Measurements from ENCODE around the gene FBXO31. TPM values are rescaled to one million over a fixed set of nuclear protein-coding genes. Genes with fewer than 3 reads are reported as not detected.

Gene FBXO31
- total and polyA plus RNA-seq, 2 of the 8 experiments (the other 6 are each of a cell fraction or from before 2014, with no cell fraction given), result 8.3 to 21.6 TPM

DNA sequence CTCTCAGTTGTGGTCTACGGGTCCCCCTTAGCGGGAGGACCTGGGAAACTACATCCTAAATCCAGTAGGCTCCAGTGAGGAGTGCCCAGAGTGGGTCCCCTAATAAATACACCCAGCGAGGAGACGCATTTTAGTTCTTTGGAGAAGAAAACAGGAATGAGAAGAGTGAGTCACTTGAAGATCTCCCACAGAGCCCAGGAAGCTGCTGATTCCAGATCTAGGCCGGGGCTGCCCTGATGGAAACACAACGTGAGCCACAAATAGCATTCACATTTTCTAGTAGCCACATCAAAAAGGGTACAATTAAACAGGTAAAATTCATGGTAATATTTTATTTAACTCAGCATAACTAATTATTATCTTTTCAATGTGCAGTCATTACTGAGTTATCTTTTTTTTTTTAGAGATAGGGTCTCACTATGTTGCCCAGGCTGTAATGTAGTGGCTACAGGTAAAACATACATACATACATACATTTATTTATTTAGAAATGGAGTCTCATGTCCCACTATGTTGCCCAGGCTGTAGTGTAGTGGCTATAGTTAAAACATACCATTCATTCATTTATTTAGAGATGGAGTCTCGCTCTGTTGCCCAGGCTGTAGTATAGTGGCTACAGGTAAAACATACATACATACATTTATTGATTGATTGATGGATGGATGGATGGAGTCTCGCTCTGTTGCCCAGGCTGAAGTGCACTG lies 21.5 kb downstream of the FBXO31 start:
- FAIRE-seq (no peak), DNase-seq (ENCODE audit: low read depth in 1 of 2, low spot score in 2 of 2) (no peak)
- Histone ChIP-seq H4K91ac (replicated peaks; ENCODE audit: insufficient read length, low read length) (no peak overlapping the region), H2BK12ac (ENCODE audit: low read depth, low read length) (no peak overlapping the region), H3K9me3 (ENCODE audit: insufficient read depth in 2 of 2, low read depth in 1 of 2, low read length in 1 of 2) (no peaks in the 10 kb centered on the region), H3K9ac (replicated peaks in 1 of 4; ENCODE audit: extremely low read depth in 1 of 4, low read depth in 3 of 4, low read length in 3 of 4) (no peak overlapping the region), H2BK15ac (ENCODE audit: low read length) (no peak overlapping the region), H2BK120ac (replicated peaks; ENCODE audit: low read depth, low read length) (no peak overlapping the region), H3K56ac (replicated peaks; ENCODE audit: insufficient read length, low read depth, low read length) (no peak overlapping the region), H2AK5ac (ENCODE audit: low read depth, low read length) (no peak overlapping the region), H4K8ac (ENCODE audit: extremely low read depth, insufficient read depth, low read length) (no peak overlapping the region; the same call in 1 of the 2 replicates), H3K4ac (replicated peaks; ENCODE audit: insufficient read length, low read depth, low read length) (no peak overlapping the region), H3K79me1 (ENCODE audit: low read depth, low read length) (peaks cover 7% of the 10 kb centered on the region), H3K36me3 (ENCODE audit: control insufficient read depth in 2 of 4, insufficient read depth in 4 of 4, low read length in 3 of 4) (peaks cover 0 to 17% (median 9%) of the 10 kb centered on the region in 4 experiments; a peak in 5 of 8 replicates), H3K79me2 (ENCODE audit: control insufficient read depth in 1 of 2, insufficient read depth in 2 of 2, low read length in 2 of 2) (peaks cover 0 to 4% of the 10 kb centered on the region in 2 experiments; a peak in 1 of 4 replicates), H3K23me2 (ENCODE audit: low read depth, low read length) (no peaks in the 10 kb centered on the region), H2BK5ac (ENCODE audit: low read depth, low read length) (no peak overlapping the region), H3K4me3 (ENCODE audit: extremely low read depth in 1 of 4, insufficient read depth in 2 of 4, low read depth in 3 of 4, low read length in 4 of 4) (no peak overlapping the region), H3K27me3 (replicated peaks in 1 of 4; ENCODE audit: control insufficient read depth in 3 of 4, extremely low read depth in 1 of 4, insufficient read depth in 3 of 4, low read length in 3 of 4) (no peaks in the 10 kb centered on the region), H4K5ac (ENCODE audit: insufficient read length, low read depth, low read length) (no peak overlapping the region), H3K4me1 (replicated peaks in 1 of 4; ENCODE audit: control insufficient read depth in 3 of 4, insufficient read depth in 4 of 4, low read length in 3 of 4) (peaks cover 0 to 4% (median 0%) of the 10 kb centered on the region in 4 experiments; a peak in 2 of 7 replicates), H4K20me1 (replicated peaks in 1 of 2; ENCODE audit: control insufficient read depth in 1 of 2, insufficient read depth in 2 of 2, low read length in 2 of 2) (peaks cover 5 to 16% of the 10 kb centered on the region in 2 experiments), H3K18ac (ENCODE audit: extremely low read depth, low read length) (no peak overlapping the region), H3K23ac (ENCODE audit: insufficient read length) (no peak overlapping the region), H3K4me2 (ENCODE audit: insufficient read depth in 1 of 2, low read depth in 2 of 2, low read length in 2 of 2) (no peak overlapping the region), H3K14ac (ENCODE audit: insufficient read length) (no peak overlapping the region), H2BK20ac (ENCODE audit: low read length) (no peak overlapping the region), H2AFZ (ENCODE audit: low read length) (no peak overlapping the region), H3K27ac (ENCODE audit: low read depth, low read length) (no peak overlapping the region)
- TF ChIP-seq GTF2F1 (IDR thresholded peaks at IDR 0.05; ENCODE audit: borderline replicate concordance, low read depth, low read length) (no peak), EP300 (IDR thresholded peaks at IDR 0.05; ENCODE audit: borderline replicate concordance in 1 of 2, low read depth in 2 of 2, low read length in 2 of 2) (no peak), SIX5 (IDR thresholded peaks at IDR 0.05; ENCODE audit: low read depth, low read length) (no peak), TCF12 (IDR thresholded peaks at IDR 0.05; ENCODE audit: low read depth, low read length) (no peak), BCL11A (IDR thresholded peaks at IDR 0.05; ENCODE audit: low read depth in 2 of 2, low read length in 2 of 2) (no peak), YY1 (IDR thresholded peaks at IDR 0.05; ENCODE audit: low read depth, low read length) (no peak), POLR2A (IDR thresholded peaks at IDR 0.05; ENCODE audit: control extremely low read depth in 1 of 2, low read depth in 2 of 2, low read length in 2 of 2) (no peak), RBBP5 (IDR thresholded peaks at IDR 0.05; ENCODE audit: borderline replicate concordance, low read depth, low read length) (no peak), TBP (IDR thresholded peaks at IDR 0.05; ENCODE audit: low read depth, low read length) (no peak), HDAC6 (IDR thresholded peaks at IDR 0.05; ENCODE audit: low read depth, low read length) (no peak), PHF8 (conservative IDR thresholded peaks at IDR 0.05; ENCODE audit: low read depth, low read length) (no peak)
- TF ChIP-seq, protein P1, sequence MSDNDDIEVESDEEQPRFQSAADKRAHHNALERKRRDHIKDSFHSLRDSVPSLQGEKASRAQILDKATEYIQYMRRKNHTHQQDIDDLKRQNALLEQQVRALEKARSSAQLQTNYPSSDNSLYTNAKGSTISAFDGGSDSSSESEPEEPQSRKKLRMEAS (IDR thresholded peaks at IDR 0.05), result no peak
- CTCF ChIA-PET (ENCODE audit: partially characterized antibody), result no interaction called here
- WGBS, 2 experiments (ENCODE audit: extremely low coverage in 1 of 2, insufficient coverage in 1 of 2, insufficient read length in 1 of 2, insufficient replicate concordance in 2 of 2, low coverage in 1 of 2, low lambda C conversion rate in 2 of 2, missing lambda C conversion rate in 1 of 2), result 94% methylated on average over 8 of the region's 8 CpGs; no CpG with 5 or more reads in 1 of the 2 experiments
- POLR2A ChIA-PET (ENCODE audit: partially characterized antibody), result interaction anchor here (0.8 kb wide), 1 partner anchor 40 kb away, joined by 3 read pairs; no protein-coding TSS in a partner anchor

Measured in H1 (cell line).